Tibial artery (tissue), 4 donors: ENCODE results near the gene NEU2.

Experiments
- DNase-seq, 2 donors: peaks; one replicate each; pipeline ENCODE4 v3.0.0-alpha.2; 2019
- H3K27ac ChIP-seq, 2 donors: fragments of 200-600 bp; sonication (generic) in 1 of 2; 1 replicate in 1 of 2; 2 replicates in 1 of 2; pipeline ENCODE4 v1.5.1; 2018 to 2019; ENCODE audit warnings: mild to moderate bottlenecking in 1 of 2
- H3K27me3 ChIP-seq, 2 donors: fragments of 200-600 bp; sonication (generic) in 1 of 2; one replicate each; pipeline versions ENCODE4 v1.5.1 to v1.6.0; 2016 to 2019
- H3K36me3 ChIP-seq, 3 donors: fragments of 200-600 bp; sonication (generic) in 2 of 3; one replicate each; pipeline ENCODE4 v1.5.1; 2016 to 2019; ENCODE audit warnings: mild to moderate bottlenecking in 2 of 3
- H3K4me1 ChIP-seq, 4 donors: fragments of 200-600 bp; sonication (generic) in 2 of 4; 1 replicate in 3 of 4; 2 replicates in 1 of 4; pipeline ENCODE4 v1.5.1; 2016 to 2019
- H3K4me3 ChIP-seq, 2 donors: fragments of 200-600 bp; sonication (generic) in 1 of 2; 1 replicate in 1 of 2; 2 replicates in 1 of 2; pipeline ENCODE4 v1.5.1; 2018 to 2019; ENCODE audit warnings: mild to moderate bottlenecking in 2 of 2
- H3K9me3 ChIP-seq, 3 donors: fragments of 200-600 bp; sonication (generic) in 1 of 3; one replicate each; pipeline ENCODE4 v1.5.1; 2016 to 2019
- intact Hi-C: fragments of 100-400 bp; cut with DNase I; formaldehyde crosslinking; loops from one replicate; pipeline ENCODE4 v1.15.0; 2023; ENCODE audit warnings: low total_unique reads
- TF ChIP-seq, protein P1 (sequence below), 2 experiments: fragments of 200-600 bp in 1 of 2; fragments of 450-650 bp in 1 of 2; IDR thresholded peaks; one replicate each; pipeline ENCODE4 v1.5.1; 2017 to 2019; ENCODE audit warnings: antibody characterized with exemption in 2 of 2, mild to moderate bottlenecking in 1 of 2, moderate library complexity in 1 of 2

Gene NEU2

DNA sequence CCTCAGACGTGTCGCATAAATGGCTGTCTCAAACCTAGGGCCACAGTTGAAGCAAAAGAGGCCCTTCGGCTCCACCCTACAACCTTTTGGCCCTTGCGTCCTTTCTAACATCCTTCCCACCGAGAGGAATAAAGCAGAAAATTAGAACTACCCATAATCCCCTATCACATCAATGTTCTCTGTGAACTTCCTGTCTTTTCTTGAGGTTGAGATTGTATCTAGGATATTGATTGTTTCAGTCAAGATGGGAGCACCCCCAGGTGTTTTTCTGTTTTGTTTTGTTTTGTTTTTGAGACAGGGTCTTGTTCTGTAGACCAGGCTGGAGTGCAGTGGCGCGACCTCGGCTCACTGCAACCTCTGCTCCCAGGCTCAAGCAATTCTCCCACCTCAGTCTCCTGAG, 51.3 kb downstream of the NEU2 start:
- peak overlapping the region; percentile 33 to 36 for H3K27ac ChIP-seq
- no peak overlapping the region for H3K4me3 ChIP-seq
- intact Hi-C loops = no loop called here
- TF ChIP-seq, protein P1, sequence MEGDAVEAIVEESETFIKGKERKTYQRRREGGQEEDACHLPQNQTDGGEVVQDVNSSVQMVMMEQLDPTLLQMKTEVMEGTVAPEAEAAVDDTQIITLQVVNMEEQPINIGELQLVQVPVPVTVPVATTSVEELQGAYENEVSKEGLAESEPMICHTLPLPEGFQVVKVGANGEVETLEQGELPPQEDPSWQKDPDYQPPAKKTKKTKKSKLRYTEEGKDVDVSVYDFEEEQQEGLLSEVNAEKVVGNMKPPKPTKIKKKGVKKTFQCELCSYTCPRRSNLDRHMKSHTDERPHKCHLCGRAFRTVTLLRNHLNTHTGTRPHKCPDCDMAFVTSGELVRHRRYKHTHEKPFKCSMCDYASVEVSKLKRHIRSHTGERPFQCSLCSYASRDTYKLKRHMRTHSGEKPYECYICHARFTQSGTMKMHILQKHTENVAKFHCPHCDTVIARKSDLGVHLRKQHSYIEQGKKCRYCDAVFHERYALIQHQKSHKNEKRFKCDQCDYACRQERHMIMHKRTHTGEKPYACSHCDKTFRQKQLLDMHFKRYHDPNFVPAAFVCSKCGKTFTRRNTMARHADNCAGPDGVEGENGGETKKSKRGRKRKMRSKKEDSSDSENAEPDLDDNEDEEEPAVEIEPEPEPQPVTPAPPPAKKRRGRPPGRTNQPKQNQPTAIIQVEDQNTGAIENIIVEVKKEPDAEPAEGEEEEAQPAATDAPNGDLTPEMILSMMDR (IDR thresholded peaks at IDR 0.05) = no peak
- no peaks in the 10 kb centered on the region for H3K9me3 ChIP-seq
- H3K4me1 ChIP-seq = no peaks in the 10 kb centered on the region
- H3K27me3 ChIP-seq = no peaks in the 10 kb centered on the region
- H3K36me3 ChIP-seq = no peaks in the 10 kb centered on the region
- no peak for DNase-seq

- TF ChIP-seq, protein P1 (IDR thresholded peaks at IDR 0.05) = no peak
- intact Hi-C loops = no loop called here
- DNase-seq = peak; percentile 75 to 79
- H3K36me3 ChIP-seq = no peaks in the 10 kb centered on the region
- no peaks in the 10 kb centered on the region for H3K27me3 ChIP-seq
- H3K4me3 ChIP-seq = no peak overlapping the region
- no peaks in the 10 kb centered on the region for H3K4me1 ChIP-seq
- H3K27ac ChIP-seq = peak overlapping the region in 1 of 2 donors; percentile 36
- H3K9me3 ChIP-seq = no peaks in the 10 kb centered on the region
These were observed 52.0 kb downstream of the NEU2 start for GRCh38 chr2:233084488-233084887.
